ENCODE results near the gene KIF26A. TPM values are rescaled to one million over a fixed set of nuclear protein-coding genes. Genes with fewer than 3 reads are reported as not detected.

The KIF26A gene
- total and polyA plus RNA-seq, 8 donors = 3.6 to 13.2 (median 7.1) TPM

DNA sequence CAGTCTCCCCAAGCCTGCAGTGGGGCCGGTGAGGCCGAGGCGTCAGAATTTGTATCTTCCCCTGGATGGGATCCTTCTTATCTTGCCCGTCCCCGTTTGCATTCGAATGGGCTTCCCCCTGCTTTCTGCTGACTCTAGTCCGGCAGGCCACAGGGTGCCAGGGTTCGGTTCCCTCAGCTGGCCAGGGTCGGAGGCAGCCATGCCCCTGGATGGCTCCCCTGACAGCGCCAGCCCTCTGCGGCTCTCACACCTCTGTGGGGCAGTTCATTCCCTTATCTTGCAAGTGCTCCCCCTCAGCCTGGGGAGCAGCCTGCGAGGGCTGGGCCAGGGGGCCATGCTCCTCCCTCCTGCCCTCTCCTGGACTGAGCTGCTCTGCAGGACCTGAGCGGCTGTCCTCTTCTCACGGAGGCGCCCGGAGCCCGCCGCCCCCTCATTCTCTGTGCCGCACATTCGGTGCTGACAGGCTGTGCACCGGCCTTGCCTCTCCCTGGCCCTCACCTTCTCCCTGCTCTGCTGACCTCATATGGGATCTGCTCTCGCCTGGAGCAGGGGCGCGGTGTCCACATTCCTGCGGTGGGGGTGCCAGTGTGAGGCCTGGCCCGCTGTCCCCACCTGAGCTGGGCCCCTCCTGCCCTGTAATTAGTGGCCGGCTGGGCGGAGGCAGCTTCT is 32.8 kb downstream of the KIF26A start:
- H3K4me3 ChIP-seq = peak overlapping the region in 2 of 4 donors; percentile 26 to 31
- H3K9me3 ChIP-seq = no peaks in the 10 kb centered on the region
- no peaks in the 10 kb centered on the region for H3K27me3 ChIP-seq
- peak overlapping the region; percentile 28 to 70 (median 40) for H3K27ac ChIP-seq
- FAIRE-seq (no peak), ATAC-seq (peak; percentile 60 to 86 (median 79)), DNase-seq (peak in 3 of 6 donors; percentile 66 to 75 (median 71))
- intact Hi-C loops (cut with DNase I) = no loop called here
- H3K36me3 ChIP-seq = peaks cover 0 to 17% (median 0%) of the 10 kb centered on the region in 3 donors
- 48 to 62% methylated on average over 27 to 28 of the region's 28 CpGs for WGBS, 2 donors
- H3K4me1 ChIP-seq = no peaks in the 10 kb centered on the region
- no peak for TF ChIP-seq CTCF (IDR thresholded peaks at IDR 0.05)

DNA sequence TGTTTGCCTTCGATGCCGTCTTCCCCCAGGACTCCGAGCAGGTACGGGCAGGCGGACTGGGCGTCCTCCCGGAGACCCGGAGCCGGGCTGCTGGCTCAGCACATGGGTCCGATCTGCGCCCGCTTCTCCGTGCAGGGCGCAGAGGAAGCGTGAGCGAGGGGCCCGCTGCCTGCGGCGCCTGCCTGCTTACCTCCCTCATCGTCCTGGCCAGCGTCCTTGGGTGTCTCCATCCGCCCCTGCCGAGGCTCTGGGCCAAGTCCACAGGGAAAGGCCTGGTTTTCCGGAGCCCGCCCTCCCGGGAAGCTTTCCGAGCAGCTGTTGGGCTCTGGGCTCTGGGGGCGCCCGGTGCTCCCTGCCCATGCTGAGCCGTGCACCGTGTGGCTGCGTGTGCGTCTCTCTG is 33.5 kb downstream of the KIF26A start:
- Histone ChIP-seq H3K36me3 (peaks cover 0 to 18% (median 0%) of the 10 kb centered on the region in 3 donors), H3K27me3 (no peaks in the 10 kb centered on the region), H3K27ac (peak overlapping the region; percentile 28 to 70 (median 40)), H3K4me3 (peak overlapping the region in 3 of 4 donors; percentile 10 to 31 (median 26)), H3K9me3 (no peaks in the 10 kb centered on the region), H3K4me1 (no peaks in the 10 kb centered on the region)
- 35 to 61% methylated on average over 33 of the region's 33 CpGs for WGBS, 2 donors
- DNase-seq = peak in 2 of 6 donors; percentile 47 to 57
- ATAC-seq = peak; percentile 36 to 68 (median 50)
- TF ChIP-seq CTCF (IDR thresholded peaks at IDR 0.05) = no peak
- intact Hi-C loops (cut with DNase I) = no loop called here
- FAIRE-seq = no peak

DNA sequence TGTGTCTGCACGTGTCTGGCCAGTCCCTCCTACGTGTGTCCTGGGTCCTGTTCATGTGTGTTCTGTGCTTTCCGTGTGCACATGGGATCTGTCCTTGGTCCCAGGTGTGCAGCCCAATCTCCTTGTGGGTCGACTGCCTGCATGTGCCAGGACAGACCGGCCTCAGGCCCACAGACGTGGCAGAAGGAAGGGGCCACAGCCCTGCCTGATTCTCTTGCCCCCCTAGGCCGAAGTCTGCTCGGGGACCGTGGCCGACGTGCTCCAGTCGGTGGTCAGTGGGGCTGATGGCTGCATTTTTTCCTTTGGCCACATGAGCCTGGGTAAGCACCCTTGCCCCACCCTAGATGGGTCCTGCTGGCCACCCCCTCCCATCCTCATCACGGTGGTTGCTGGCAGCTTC is 34.0 kb downstream of the KIF26A start:
- no peak for TF ChIP-seq CTCF (IDR thresholded peaks at IDR 0.05)
- 68 to 73% methylated on average over 12 to 13 of the region's 13 CpGs for WGBS, 2 donors

DNA sequence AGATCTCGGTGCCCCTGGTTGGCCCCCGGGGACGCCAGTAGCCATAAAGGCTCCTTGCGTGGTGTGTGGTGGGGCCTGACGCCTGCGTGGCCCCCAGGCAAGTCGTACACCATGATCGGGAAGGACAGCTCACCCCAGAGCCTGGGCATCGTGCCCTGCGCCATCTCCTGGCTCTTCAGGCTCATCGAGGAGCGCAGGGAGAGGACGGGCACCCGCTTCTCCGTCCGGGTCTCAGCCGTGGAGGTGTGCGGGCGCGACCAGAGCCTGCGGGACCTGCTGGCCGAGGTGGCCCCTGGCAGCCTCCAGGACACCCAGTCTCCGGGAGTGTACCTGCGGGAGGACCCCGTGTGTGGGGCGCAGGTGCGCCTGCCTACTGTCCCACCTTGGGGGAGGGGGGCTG is 34.5 kb downstream of the KIF26A start:
- Histone ChIP-seq H3K27me3 (no peaks in the 10 kb centered on the region), H3K27ac (no peak overlapping the region), H3K9me3 (no peaks in the 10 kb centered on the region), H3K36me3 (peaks cover 0 to 18% (median 0%) of the 10 kb centered on the region in 3 donors), H3K4me3 (no peak overlapping the region), H3K4me1 (no peaks in the 10 kb centered on the region)
- ATAC-seq (no peak), DNase-seq (no peak), FAIRE-seq (no peak)
- intact Hi-C loops (cut with DNase I) = no loop called here
- TF ChIP-seq CTCF (IDR thresholded peaks at IDR 0.05) = no peak
- 86 to 98% methylated on average over 26 to 27 of the region's 27 CpGs for WGBS, 2 donors

More for the DNA sequence above, 34.0 kb downstream of the KIF26A start:
- ATAC-seq (no peak), DNase-seq (no peak), FAIRE-seq (no peak)
- Histone ChIP-seq H3K4me1 (no peaks in the 10 kb centered on the region), H3K27me3 (no peaks in the 10 kb centered on the region), H3K27ac (peak overlapping the region in 1 of 4 donors; percentile 70), H3K4me3 (peak overlapping the region in 2 of 4 donors; percentile 26 to 31), H3K36me3 (peaks cover 0 to 18% (median 0%) of the 10 kb centered on the region in 3 donors), H3K9me3 (no peaks in the 10 kb centered on the region)
- intact Hi-C loops (cut with DNase I) = no loop called here

DNA sequence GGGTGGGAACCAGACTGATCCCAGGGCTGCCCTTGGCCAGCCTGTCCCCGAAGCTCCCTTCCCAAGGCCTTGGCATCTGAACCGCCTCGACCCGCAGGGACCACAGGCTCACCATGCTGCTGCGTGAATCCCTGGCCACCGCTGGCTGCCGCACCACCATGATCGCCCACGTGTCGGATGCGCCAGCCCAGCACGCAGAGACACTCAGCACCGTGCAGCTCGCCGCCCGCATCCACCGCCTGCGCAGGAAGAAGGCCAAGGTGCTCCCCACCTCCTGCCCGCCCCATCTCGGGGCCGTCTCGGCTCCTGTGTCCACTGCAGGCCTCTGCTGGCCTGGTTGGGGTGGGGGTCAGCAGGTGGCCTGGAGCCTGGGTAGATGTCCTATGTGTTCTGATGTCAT is 35.7 kb downstream of the KIF26A start:
- peaks cover 0 to 18% (median 0%) of the 10 kb centered on the region in 3 donors for H3K36me3 ChIP-seq
- WGBS, 2 donors = 90 to 95% methylated on average over 22 of the region's 22 CpGs
- intact Hi-C loops (cut with DNase I) = no loop called here
- FAIRE-seq = no peak
- DNase-seq = no peak
- TF ChIP-seq CTCF (IDR thresholded peaks at IDR 0.05) = no peak
- no peaks in the 10 kb centered on the region for H3K4me1 ChIP-seq
- H3K27me3 ChIP-seq = no peaks in the 10 kb centered on the region
- H3K9me3 ChIP-seq = no peaks in the 10 kb centered on the region
- no peak overlapping the region for H3K27ac ChIP-seq
- no peak overlapping the region for H3K4me3 ChIP-seq
- ATAC-seq = no peak
